Renal cortical epithelial cell (primary cell): ENCODE measurements around the gene PPP3CA. TPM values are rescaled to one million over a fixed set of nuclear protein-coding genes. Genes with fewer than 3 reads are reported as not detected.
"Not testable (repeated sequence)": the region's sequence is repeated elsewhere in the genome, so short reads cannot be mapped to it uniquely, and the experiment has no call there.

Experiments used
- DNase-seq: peaks from one replicate; pipeline ENCODE4 v3.0.0-alpha.2; 2011; ENCODE audit warnings: low read depth
- total RNA-seq: library from RNA; depleted of rRNA; stranded (reverse); fragments of >200 nt; gene quantifications from 2 replicates; pipeline ENCODE4 v1.2.3, GENCODE V29; 2014

Gene PPP3CA
- total RNA-seq, 1 donor from 2014 or later: 44.5 TPM

- no peak for DNase-seq
Measured at GRCh38 chr4:101009471-101009870, 337.9 kb downstream of the PPP3CA start.

- no peak for DNase-seq
Measured at GRCh38 chr4:101008503-101008902, 338.8 kb downstream of the PPP3CA start.

GRCh38 chr4:101005659-101006058, 341.7 kb downstream of the PPP3CA start:
- no peak for DNase-seq

DNA sequence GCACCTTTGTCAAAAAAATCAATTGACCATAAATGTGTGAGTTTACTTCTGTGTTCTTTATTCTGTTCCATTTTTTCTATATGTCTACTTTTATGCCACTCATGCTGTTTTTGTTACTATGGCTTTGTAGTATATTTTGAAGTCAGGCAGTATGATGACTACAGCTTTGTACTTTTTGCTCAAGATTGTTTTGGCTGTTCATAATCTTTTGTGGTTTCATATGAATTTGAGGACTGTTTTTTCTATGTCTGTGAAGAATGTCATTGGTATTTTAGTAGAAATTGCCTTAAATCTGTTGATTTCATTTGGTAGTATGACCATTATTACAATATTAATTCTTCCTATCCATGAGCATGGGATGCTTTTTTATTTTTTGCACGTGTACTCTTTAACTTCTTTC, 346.8 kb downstream of the PPP3CA start:
- no peak for DNase-seq

GRCh38 chr4:100995671-100996070, 351.7 kb downstream of the PPP3CA start:
- DNase-seq: no peak

GRCh38 chr4:100995002-100995401, 352.3 kb downstream of the PPP3CA start:
- DNase-seq: not testable (repeated sequence)

- DNase-seq: not testable (repeated sequence)
Measured at GRCh38 chr4:100991332-100992069, 355.8 kb downstream of the PPP3CA start.

GRCh38 chr4:100989401-100989800, 357.9 kb downstream of the PPP3CA start:
- DNase-seq: no peak

- DNase-seq: no peak
Measured at GRCh38 chr4:100988876-100989275, 358.4 kb downstream of the PPP3CA start.

DNA sequence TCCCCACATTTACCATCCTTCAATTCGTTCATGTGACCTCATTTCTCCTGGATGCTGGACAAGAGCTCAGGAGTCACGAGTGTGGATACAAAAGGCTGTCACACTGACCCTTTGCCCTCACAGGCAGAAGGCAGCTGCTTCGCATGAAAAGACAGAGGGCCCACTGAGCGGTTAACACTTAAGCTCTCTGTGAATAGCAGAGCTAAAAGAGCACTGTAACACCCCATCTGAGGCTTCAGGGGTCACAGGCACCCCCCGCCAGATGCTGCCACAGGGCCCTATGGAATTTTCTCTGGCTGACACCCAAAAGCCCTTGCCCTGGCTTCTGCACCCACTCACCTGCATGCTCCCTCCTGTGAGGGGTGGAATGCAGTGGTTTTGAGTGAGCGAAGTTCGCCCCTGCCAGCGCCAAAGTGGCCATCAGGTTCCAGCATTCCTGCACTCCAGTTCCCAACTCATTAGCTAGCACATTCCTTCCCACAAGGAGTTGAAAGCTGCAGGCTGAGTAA, 360.9 kb downstream of the PPP3CA start:
- DNase-seq: peak; percentile 87

DNA sequence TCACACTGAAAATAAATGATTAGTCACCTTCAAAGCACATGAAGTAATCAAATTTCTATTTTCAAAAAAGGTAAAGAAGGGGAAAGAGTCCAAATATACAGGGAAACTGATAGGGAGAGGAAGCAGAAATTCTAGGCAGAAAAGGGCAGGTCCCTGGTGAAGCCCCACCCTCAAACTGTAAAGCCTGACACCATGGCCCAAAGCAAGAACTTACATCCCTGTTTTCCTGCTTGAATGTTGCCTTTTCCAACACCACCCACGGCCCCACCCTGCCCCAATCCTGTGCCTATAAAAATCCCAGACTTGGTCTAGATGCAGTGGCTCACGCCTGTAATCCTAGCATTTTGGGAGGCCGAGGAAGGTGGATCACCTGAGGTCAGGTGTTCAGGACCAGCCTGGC, 361.8 kb downstream of the PPP3CA start:
- no peak for DNase-seq

DNA sequence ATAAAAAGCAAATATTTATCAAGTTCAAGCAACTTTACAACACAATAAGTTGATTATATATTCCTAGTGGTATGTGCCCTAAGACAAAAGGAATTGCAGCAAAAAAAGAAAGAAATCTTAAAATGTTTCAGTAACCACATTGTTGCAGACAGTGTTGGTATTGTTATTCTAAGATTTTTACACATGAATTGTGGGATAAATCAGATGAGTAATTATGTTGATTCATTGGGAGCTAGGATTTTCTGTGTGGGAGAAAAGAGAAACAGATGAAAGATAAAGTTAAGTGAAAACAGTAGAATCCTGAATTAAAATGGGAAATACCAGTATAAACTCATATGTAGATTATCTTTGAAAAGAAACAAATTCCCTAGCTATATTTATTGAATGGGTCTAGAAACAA, 362.4 kb downstream of the PPP3CA start:
- peak; percentile 62 for DNase-seq

- DNase-seq: no peak
Measured at GRCh38 chr4:100983426-100983825, 363.9 kb downstream of the PPP3CA start.

DNA sequence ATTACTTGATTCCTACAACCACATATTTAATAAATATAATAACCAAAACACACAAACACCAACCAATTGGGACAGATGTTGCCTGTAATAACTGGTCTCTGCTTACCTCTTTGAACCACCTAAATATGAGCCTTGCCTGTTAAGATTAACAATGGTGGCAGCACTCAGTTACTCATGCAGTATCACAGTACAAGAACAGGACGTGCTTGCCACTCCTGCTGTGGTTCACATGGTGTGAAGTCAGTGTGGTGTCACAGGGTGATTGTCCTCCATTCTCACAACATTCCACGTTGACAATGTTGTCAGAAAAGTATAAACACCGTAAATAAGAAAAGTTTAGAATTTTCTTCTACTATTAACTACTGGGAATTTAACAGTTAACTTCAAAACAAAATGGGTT, 365.0 kb downstream of the PPP3CA start:
- DNase-seq: peak; percentile 28

DNA sequence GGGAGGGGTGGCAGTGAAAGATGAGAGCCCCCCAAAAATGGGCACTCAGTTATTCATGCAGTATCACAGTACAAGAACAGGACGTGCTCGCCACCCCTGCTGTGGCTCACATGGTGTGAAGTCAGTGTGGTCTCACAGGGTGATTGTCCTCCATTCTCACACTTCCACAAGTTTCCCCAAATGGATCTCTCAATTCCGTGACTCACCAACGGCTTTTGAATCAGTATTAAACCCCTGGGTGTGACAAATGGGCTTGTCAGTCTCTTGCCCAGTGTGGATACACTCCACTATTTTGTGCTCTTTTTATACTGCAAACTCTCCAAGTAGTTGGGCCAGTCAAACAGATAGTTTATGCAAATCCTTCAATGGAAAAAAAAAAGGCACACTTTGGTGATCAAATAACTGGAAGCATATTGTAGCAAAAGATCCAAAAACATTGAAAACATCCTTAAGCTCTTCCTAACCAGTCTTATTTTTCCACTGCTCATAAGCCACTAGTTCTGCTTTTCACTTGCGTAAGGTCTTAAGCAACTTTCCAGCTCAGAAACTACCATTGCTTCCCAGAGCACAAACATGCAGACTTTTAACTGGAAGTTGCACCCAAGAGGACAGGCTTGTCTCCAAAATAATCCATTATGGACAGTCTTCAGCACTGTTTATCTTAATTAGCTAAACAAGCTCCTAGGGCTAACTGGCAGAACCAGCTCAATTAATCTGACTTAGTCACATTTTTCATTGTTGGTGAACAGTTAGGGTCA, 365.7 kb downstream of the PPP3CA start:
- peak; percentile 74 for DNase-seq

GRCh38 chr4:100979736-100980135, 367.6 kb downstream of the PPP3CA start:
- no peak for DNase-seq

DNA sequence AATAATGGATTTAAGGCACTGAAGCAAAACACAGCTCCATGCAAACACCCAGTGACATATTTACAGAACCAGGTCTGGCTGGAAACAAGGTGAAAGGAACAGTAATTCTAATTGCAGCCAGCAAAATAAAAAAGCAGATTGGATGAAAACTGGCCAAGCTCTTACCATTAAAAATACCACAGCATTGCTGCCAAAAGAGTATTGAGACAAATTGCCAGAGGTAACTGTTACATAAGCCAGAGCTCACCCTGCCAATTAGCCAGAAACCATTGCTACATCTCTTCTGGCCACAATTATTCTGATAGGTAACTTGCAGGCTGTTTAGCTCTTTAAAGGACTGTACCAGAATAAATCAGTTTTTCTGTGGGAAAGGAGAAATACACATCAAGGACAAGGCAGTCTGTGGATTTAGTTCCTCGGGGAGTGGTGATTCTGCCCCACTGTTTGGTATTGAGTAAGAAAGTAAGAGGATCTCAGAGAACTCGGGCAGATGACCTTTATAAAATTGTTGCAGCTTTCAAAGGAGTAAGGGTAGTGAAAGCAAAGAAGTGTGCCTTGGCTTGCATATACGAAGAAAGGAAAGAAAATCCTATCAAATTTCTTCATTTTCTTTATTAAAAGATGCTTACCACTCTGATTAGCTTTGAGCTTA, 369.5 kb downstream of the PPP3CA start:
- DNase-seq: peak; percentile 86

- DNase-seq: no peak
Measured at GRCh38 chr4:100977274-100977673, 370.1 kb downstream of the PPP3CA start.
